Omental fat pad (tissue), 4 donors: ENCODE data around the gene CNPY1. TPM values are rescaled to one million over a fixed set of nuclear protein-coding genes. Genes with fewer than 3 reads are reported as not detected.

ENCODE experiments used
- ATAC-seq: fragments of 150-250 bp; one replicate; pipeline ENCODE4 v1.9.1; 2016; ENCODE audit warnings: mild to moderate bottlenecking, moderate library complexity; ENCODE audit not compliant: low FRiP score
- DNase-seq: peaks from one replicate; pipeline ENCODE4 v3.0.0-alpha.2; 2019; ENCODE audit warnings: low spot score
- CTCF ChIP-seq, 3 donors: fragments of 450-650 bp; IDR thresholded peaks; one replicate each; pipeline ENCODE4 v1.5.1; 2016 to 2017; ENCODE audit warnings: antibody characterized with exemption in 3 of 3, mild to moderate bottlenecking in 3 of 3, moderate library complexity in 2 of 3
- total RNA-seq, 4 donors: library from RNA; depleted of rRNA; stranded (reverse); fragments of >200 nt; gene quantifications; one replicate each; pipeline ENCODE4 v1.1.0, GENCODE V29; 2016

Gene CNPY1
- total RNA-seq, 4 donors from 2014 or later, result not detected

GRCh38 chr7:155454183-155455112 is 91.9 kb downstream of the CNPY1 start:
- ATAC-seq, result no peak
- no peak for TF ChIP-seq CTCF (IDR thresholded peaks at IDR 0.05)
- DNase-seq, result no peak

- TF ChIP-seq CTCF (IDR thresholded peaks at IDR 0.05), result no peak
- DNase-seq, result no peak
- ATAC-seq, result no peak
Measured at GRCh38 chr7:155453296-155454182, 92.8 kb downstream of the CNPY1 start.

GRCh38 chr7:155452505-155453295 is 93.7 kb downstream of the CNPY1 start:
- DNase-seq (no peak), ATAC-seq (no peak)
- no peak for TF ChIP-seq CTCF (IDR thresholded peaks at IDR 0.05)

GRCh38 chr7:155451840-155452239 is 94.5 kb downstream of the CNPY1 start:
- DNase-seq (no peak), ATAC-seq (no peak)
- TF ChIP-seq CTCF (IDR thresholded peaks at IDR 0.05), result no peak

Other genes with a start within 250 kb of the CNPY1 start
- gene INSIG1, start 248.7 kb downstream of the CNPY1 start, total RNA-seq, result 100 to 1,000 TPM in 2 of 4 donors, 10 to 100 TPM in 2; 85.6 to 244 (median 107) TPM
- under 1 TPM in 2 of 4 donors, not detected in 2; 0.09 to 0.12 TPM for gene EN2, start 88.4 kb downstream of the CNPY1 start, total RNA-seq
- gene RBM33, start 98.1 kb upstream of the CNPY1 start, total RNA-seq, result 10 to 100 TPM; 19.5 to 53.4 (median 32.0) TPM